HG02588 (cell line): Measurements from ENCODE around the gene PLIN4.

ENCODE experiments used
- ATAC-seq: cut with Tn5 transposase; IDR thresholded peaks from one replicate; pipeline ENCODE4 v1.9.1; 2021; ENCODE audit warnings: mild to moderate bottlenecking, moderate library complexity; ENCODE audit not compliant: unreplicated experiment

The PLIN4 gene

DNA sequence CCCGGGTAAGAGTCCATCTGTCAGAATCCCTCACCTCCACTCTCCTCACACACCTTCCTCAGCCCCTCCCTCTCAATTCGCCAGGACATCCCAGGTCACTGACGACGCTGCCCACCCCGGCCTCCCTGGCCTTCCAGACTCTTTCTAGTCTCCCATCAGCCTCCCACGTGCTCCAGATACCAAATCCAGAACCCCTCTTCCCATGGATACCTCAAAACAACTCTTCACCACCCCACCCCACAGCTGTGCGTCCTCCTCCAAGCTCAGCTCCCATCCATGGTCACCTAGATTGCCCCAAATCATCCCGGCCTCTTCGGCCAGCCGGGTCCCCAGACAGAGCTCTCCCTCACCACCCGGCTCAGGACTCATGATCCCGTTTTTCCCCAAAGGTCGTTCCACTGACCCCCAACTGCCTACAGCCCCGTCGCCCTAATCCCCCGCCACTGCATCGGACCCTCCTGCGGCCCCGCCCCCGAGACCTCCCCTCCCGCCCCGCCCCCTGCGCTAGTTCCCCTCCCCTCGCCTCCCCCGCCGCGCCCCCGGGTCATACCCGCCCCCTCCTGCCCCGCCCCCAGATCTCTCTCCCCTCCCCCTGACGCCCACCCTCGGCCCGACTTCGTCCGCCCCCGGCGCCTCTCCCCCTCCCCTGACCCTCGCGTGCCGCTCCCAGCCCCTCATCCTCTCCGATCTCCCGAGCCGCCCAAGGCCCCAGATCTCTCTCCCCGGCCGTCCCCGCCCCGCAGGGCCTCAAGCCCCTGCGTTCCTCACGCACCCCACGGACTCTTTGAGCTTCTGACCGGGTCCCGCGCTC is 61.2 kb downstream of the PLIN4 start:
- ATAC-seq: peak; percentile 5

DNA sequence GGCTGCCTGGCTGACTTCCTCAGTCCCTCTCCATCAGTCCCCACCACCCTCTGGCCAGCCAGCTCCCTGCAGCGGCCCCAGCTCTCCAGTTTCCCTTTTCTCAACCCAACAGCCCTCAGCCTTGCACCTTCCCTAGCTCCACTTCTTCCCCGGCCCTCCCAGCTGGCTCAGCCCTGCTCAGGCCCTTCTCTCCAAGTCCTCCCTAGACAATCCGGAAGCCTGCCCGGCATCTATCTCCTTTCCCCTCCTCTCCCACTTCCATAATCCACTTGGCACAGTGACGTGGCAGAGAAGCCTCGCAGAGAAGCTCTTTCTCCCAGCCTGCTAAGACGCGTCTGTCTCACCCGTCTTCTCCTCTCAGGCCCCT is 61.8 kb downstream of the PLIN4 start:
- no peak for ATAC-seq

DNA sequence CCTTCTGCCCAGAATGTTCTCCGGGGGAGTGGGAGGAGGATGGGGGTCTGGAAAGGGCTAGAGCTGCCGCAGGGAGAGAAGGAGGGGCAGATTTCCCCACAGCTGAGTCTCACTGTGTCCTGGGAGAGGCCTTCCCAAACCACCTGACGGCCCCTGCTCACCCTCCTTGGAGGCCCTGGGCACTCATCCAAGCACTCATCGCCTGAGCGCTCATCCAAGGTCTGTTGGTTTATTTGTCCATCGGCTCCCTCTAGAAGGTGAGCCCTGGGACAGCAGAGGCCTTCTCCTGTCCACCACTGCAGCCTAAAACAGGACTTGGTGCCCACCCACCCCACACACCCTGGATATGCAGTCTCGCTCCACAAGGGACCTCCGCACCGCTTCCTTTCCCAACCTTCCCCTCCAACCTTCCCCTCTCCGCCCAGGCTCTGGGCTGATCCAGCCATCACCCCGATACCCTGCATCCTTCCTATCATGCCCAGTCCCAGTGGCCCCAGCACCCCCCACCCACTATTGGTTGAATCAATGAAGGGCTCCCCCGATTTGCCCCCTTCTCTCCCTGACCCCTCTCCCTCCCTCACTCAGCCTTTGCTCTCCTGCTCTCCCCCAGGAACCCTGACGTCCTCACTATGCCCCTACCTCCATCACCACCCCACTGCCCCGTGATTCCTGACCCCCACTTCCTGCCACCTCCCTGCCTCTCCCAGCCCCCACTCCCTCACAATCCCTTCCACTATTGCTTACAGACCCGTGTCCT is 62.4 kb downstream of the PLIN4 start:
- no peak for ATAC-seq

DNA sequence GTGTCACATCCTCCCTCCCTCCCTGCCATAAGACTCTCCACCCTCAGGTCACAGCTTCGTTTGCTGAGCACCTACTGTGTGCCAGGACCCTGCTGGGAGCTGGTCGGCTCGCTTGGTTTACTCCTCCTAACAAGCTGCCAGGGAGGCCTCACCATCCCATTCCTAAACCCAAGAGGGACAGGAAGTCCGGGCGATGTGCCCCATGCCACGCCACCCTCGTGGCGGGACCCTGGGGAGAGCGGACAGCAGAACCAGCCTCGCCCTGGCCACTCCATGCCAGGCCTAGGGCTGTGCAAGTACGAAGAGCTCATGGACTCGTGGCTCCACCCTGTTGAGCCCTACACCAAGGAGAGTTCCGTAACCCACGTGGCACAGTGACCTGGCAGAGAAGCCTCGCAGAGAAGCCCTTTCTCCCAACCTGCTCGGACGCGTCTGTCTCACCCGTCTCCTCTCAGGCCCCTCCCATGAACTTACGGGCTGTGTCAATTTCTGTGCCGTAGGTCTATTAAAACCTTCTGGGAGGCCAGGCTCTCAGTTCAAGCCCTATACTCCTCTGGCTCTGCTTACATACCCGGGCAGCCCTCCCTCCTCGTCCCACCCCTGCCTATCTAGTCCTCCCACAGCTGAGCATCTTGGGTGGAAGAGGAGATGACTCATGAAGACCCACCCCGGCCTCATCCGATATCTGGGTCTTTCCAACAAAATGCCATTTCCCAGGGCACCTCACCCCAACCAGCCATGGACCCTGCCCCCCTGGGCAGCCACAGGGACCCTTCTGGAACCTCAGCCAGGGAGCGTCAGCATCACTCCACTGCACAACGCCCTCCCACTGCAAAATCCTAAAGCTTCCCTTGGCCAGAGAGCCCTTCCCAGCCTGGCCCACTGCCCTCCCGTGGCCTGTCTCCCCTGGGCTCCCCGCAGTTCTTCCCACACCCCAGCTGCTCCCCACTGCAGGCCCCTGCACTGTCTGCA is 63.3 kb downstream of the PLIN4 start:
- no peak for ATAC-seq

GRCh38 chr19:4453232-4454179 is 64.8 kb downstream of the PLIN4 start:
- no peak for ATAC-seq

- ATAC-seq: no peak
Observed at GRCh38 chr19:4452230-4452990, 65.9 kb downstream of the PLIN4 start.
